T-helper 1 cell treated with Interleukin-12 subunit alpha and Interleukin-12 subunit beta and Interleukin-4 antibody, amounts not matched to agents 30 ng/mL and 1 ng/mL, for 36 hours (primary cell): ENCODE data around the gene GLOD5. TPM values are rescaled to one million over a fixed set of nuclear protein-coding genes. Genes with fewer than 3 reads are reported as not detected.

Experiments used
- total RNA-seq: library from RNA; stranded (reverse); gene quantifications from 2 replicates; pipeline ENCODE4 v1.2.3, GENCODE V29; 2022

GLOD5 gene
- total RNA-seq, 1 donor from 2014 or later, result not detected

Other genes with a start within 250 kb of the GLOD5 start
- gene EBP, start 239.9 kb upstream of the GLOD5 start, total RNA-seq, result 226 and 227 TPM in 2 replicates
- gene TBC1D25, start 222.0 kb upstream of the GLOD5 start, total RNA-seq, result 20.1 and 22.4 TPM in 2 replicates
- 343 and 349 TPM in 2 replicates for gene RBM3, start 187.3 kb upstream of the GLOD5 start, total RNA-seq
- gene WDR13, start 164.3 kb upstream of the GLOD5 start, total RNA-seq, result 50.0 and 55.0 TPM in 2 replicates
- gene WAS, start 77.9 kb upstream of the GLOD5 start, total RNA-seq, result 151 and 162 TPM in 2 replicates
- 21.7 and 25.0 TPM in 2 replicates for gene SUV39H1, start 65.0 kb upstream of the GLOD5 start, total RNA-seq
- gene GATA1, start 24.8 kb downstream of the GLOD5 start, total RNA-seq, result not detected in 2 replicates
- 83.1 and 87.3 TPM in 2 replicates for gene HDAC6, start 40.3 kb downstream of the GLOD5 start, total RNA-seq
- gene ERAS, start 64.8 kb downstream of the GLOD5 start, total RNA-seq, result not detected in 2 replicates
- gene PCSK1N, start 73.9 kb downstream of the GLOD5 start, total RNA-seq, result 0.56 and 0.78 TPM in 2 replicates
- gene TIMM17B, start 136.0 kb downstream of the GLOD5 start, total RNA-seq, result 48.0 and 49.4 TPM in 2 replicates
- gene PQBP1, start 136.2 kb downstream of the GLOD5 start, total RNA-seq, result 88.9 and 92.0 TPM in 2 replicates
- 22.8 and 25.6 TPM in 2 replicates for gene SLC35A2, start 149.9 kb downstream of the GLOD5 start, total RNA-seq
- gene PIM2, start 157.3 kb downstream of the GLOD5 start, total RNA-seq, result 342 and 350 TPM in 2 replicates
- 68.4 and 71.1 TPM in 2 replicates for gene OTUD5, start 195.9 kb downstream of the GLOD5 start, total RNA-seq
- 5.0 and 6.3 TPM in 2 replicates for gene KCND1, start 210.1 kb downstream of the GLOD5 start, total RNA-seq
- 103 and 110 TPM in 2 replicates for gene GRIPAP1, start 240.5 kb downstream of the GLOD5 start, total RNA-seq